HUDEP-2 (cell line): ENCODE data around the gene MIDN.
"Not testable (repeated sequence)": the region's sequence is repeated elsewhere in the genome, so short reads cannot be mapped to it uniquely, and the experiment has no call there.

Experiments
- DNase-seq, 76 experiments: peaks; one replicate each; lab custom pipeline; 2025; ENCODE audit not compliant: unreplicated experiment in 76 of 76; lab: John Stamatoyannopoulos, UW

MIDN gene

DNA sequence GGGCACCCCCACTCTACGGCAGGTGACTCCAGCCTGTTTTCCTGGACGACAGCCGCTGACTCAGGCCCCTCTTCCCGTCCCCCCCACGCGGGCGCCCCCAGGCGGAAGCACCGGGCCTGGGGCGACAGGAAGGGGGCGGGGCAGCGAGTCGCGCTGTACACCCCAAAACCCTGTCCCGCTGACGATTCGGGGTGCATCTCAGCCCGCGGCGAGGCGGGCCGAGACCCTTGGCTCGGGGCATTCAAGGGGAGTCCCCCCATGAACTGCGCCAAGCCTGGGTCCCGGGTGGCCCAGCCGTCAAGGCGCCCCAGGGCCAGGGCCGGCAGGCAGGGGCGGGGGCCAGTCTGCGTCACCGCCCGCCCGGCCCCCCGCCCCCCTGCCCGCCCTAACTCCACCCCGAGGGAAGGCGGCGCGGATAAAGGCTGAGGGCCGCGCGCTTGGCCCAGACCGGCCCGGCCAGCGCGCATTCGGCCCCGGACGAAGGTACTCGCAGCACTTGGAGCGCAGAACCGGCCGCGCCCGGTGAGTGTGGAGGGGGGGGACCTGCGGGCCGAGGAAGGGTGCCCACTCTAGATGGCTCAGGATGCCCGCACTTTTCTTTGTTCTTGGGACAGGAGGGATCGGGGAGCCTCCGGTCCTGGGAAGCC lies at the start of gene MIDN:
Gene MIDN, plus strand, starts transcription at position 445 of the 647 bp plus-strand sequence. CDS start 1,714 bp downstream, outside the sequence.
- peak in 63 of 76 experiments; percentile 39 to 95 (median 71) for DNase-seq

DNA sequence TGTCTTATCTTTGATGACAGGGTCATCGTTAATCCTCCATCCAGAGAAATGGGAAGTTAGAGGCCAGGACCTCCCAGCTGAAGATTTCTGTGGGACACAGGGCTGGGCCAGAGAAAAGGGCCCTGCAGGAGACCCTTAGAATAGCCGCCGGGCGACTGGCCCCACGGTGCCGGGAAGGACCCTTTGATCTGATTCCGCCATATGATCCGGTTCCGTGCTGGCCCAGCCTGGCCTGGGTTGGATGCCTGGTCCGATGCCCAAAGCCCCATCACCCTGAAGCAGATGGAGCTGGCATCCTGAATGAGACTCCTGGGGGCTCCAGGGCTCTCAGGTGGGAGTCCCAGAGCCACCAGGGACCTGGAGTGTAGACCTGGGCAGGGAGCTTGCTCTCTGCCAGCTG lies 48.9 kb upstream of the MIDN start:
- DNase-seq: no peak

DNA sequence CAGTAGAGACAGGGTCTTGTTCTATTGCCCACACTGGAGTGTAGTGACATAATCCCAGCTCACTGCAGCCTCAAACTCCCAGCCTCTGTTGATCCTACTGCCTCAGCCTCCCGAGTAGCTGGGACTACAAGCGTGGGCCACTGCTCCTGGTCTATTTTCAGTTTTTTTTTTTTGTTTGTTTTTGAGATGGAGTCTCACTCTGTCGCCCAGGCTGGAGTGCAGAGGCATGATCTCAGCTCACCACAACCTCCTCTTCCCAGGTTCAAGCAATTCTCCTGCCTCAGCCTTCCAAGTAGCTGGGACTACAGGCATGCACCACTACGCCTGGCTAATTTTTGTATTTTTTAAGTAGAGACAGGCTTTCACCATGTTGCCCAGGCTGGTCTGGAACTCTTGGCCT lies 47.8 kb upstream of the MIDN start:
- not testable (repeated sequence) for DNase-seq

DNA sequence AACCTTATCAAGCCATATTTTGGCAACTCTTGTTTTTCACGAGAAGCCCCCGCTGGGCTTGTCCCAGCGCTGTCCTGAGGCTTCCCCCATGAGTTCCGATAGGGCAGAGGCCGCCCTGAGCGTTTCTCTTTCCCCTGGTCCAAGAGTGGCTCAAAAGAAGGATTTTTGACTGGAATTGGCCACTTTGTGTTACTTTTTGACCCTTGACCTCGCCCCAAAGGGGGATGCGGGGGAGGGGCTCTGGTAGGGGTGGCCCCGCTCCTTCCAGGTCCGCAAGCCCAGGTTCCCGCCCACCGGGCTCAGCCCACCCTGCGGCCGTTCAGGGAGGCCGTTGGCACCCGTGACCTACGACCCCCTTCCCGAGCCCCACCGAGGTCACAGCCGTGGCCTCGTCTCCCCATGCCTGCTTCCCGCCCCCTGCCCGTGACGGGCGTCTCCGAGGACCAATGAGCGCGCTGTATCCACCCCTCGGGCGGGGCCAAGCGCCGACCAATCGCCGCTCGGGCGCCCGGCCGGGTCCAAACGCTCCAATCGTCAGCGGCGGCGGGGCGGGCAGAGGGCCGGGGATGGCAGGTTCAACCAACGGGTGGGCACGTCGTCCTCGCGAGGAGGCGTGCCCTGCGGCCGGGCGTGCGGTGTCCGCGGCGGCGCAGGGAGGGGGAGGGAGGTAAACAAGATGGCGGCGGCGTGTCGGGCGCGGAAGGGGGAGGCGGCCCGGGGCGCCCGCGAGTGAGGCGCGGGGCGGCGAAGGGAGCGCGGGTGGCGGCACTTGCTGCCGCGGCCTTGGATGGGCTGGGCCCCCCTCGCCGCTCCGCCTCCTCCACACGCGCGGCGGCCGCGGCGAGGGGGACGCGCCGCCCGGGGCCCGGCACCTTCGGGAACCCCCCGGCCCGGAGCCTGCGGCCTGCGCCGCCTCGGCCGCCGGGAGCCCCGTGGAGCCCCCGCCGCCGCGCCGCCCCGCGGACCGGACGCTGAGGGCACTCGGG lies 43.0 kb upstream of the MIDN start, which contains the start of gene STK11:
Gene STK11, plus strand, starts transcription at position 665 of the 986 bp plus-strand sequence. CDS start 1,136 bp downstream, outside the sequence.
- DNase-seq: peak in 75 of 76 experiments; percentile 90 to 100 (median 99)

DNA sequence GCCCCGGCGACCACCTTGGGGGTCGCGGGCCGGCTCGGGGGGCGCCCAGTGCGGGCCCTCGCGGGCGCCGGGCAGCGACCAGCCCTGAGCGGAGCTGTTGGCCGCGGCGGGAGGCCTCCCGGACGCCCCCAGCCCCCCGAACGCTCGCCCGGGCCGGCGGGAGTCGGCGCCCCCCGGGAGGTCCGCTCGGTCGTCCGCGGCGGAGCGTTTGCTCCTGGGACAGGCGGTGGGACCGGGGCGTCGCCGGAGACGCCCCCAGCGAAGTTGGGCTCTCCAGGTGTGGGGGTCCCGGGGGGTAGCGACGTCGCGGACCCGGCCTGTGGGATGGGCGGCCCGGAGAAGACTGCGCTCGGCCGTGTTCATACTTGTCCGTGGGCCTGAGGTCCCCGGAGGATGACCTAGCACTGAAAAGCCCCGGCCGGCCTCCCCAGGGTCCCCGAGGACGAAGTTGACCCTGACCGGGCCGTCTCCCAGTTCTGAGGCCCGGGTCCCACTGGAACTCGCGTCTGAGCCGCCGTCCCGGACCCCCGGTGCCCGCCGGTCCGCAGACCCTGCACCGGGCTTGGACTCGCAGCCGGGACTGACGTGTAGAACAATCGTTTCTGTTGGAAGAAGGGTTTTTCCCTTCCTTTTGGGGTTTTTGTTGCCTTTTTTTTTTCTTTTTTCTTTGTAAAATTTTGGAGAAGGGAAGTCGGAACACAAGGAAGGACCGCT lies 42.1 kb upstream of the MIDN start:
- peak in 6 of 76 experiments; percentile 18 to 61 (median 46) for DNase-seq

DNA sequence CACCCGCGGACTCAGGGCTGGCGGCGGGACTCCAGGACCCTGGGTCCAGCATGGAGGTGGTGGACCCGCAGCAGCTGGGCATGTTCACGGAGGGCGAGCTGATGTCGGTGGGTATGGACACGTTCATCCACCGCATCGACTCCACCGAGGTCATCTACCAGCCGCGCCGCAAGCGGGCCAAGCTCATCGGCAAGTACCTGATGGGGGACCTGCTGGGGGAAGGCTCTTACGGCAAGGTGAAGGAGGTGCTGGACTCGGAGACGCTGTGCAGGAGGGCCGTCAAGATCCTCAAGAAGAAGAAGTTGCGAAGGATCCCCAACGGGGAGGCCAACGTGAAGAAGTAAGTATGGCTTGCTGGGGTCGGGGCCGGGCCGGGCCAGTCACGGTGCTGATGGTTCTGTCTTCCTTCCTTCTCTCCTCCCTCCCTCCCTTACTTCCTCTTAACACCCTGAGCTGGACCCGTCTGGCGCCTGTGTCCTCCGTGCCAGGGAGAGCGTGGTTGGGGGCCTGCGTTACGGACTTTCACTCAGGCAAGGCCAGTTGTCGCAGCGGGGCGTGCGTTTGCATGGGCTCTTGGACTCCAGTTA lies 41.4 kb upstream of the MIDN start:
- peak in 6 of 76 experiments; percentile 41 to 89 (median 60) for DNase-seq

DNA sequence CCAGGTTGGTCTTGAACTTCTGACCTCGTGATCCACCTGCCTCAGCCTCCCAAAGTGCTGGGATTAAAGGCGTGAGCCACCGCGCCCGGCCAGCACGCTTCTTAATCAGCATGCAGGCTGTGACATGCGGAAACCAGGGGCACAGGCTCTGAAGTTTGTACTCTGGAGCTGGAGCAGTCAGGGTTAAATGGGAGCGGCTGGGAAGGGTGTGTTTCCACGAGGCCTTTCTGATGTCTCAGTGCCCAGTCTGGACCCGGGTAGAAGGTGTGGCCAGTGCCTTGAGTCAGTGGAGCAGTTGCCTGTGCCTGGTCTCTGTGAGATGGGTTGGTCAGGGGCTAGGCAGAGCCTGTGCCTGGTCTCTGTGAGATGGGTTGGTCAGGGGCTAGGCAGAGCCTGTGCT lies 39.6 kb upstream of the MIDN start:
- DNase-seq: peak in 54 of 76 experiments; percentile 25 to 78 (median 56)

DNA sequence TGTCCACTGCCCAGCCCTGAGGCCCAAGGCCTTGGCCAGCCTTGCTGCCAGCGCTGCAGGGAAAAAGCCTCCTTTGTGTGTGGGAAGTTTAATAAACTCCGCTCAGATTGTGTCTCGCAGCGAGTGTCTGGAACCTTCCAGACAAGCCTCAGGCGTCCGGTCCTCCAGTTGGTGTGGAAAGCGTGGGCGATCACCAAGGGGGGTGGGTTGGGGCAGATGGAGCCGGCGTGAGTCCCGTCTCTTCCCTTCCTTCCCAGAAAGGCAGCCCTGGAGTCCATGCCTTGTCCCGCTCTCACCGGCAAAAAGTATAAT lies 38.2 kb upstream of the MIDN start:
- no peak for DNase-seq

DNA sequence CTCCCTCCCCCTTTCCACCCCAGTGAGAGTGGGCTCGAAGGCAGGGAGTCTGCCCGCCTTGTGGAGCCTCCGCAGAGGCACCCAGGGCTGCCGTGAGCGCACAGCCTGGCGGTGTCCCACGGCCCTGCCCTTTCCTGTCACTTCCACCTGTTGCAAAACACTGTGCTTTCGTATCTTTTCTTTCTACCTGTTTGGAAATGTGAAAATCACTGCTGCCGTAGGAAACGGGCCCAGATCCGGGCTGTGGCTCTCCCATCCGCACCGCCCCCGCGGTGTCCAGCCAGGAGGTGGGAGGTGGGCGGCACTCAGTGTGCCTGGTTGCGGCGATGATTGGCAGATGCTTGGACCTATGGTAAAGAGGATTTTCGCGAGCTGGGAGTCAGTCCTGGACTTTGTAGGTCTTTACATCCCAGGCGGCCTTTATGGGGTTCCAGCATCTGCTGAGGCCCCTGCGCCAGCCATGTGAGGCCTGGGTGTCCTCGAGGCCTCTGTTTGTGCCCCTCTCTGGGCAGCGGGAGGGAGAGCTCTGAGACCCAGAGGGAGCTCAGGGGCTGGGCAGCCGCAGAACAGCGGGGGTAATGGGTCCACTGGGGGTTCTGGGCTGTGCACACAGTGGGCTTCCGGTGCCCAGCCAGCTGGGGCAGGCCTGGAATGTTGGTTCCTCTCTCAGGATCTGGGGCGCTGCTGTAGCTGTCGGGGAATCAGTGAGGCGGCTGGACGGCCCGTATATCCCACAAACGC lies 36.7 kb upstream of the MIDN start:
- DNase-seq: peak in 1 of 76 experiments; percentile 27

DNA sequence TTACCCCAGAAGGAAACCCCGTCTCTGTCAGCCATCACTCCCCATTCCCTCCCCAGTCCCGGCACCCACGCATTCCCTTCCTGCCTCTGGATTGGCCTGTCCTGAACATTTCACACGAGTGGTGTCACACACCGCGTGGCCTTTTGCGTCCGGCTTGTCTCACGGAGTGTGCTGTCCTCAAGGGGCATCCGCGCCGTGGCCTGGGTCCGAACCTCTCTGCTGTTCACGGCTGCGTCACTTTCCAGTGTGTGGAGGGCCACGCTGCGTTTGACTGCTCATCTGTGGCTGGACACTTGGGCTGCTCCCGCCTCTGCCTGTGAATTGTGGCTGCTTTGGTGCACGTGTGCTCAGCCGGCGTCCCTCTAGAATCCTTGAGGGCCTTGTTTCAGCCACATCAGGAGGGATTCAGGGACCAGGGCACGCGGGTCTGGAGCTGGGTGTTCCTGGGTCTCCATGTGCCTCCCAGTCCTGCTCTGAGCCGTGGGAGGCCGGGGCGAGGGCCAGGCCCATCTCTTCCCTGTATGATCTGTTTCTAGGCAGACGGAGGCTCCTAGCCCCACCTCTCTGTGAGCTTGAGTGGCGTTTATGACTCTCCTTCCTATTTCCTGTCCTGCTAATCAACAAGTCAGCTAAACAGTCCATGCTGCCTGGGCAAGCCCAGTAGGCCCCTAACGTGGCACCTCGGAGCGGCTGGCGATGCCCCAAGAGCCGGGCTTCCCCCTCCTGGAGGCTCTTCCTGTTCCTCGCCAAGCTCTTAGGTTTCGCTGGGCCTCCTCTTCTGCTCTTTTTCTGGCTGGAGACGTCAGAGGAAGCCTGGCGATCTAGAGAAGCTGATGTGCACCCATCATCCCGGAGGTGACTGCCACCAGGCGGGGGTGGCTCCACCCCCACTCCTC lies 34.7 kb upstream of the MIDN start:
- DNase-seq: peak in 48 of 76 experiments; percentile 21 to 72 (median 44)

DNA sequence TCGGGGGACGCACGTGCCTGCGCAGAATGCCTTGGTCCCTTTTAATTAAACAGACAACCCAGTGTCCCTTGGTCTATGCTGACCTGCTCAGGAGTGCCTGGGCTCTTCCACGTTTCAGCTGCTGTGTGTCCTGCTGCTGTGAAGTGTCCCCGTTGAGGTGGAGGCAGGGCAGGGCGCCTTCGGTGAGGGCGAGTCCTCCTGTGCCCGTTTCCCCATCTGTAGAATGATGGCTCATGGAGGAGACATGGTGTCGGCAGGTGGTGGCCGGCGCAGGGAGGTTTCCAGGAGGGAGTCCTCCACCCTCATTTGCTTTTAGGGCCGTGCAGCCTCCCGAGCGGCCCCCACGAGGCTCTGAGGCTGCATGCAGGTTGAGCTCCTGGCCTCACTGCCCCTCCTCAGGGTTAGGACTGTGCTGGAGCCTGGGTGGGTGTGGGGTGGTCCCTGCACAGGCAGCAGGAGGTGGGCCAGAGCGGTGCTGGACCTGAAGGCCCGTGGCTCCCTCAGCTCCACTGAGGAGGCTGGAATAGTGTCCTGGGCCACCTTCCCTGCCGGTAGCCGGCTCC lies 34.0 kb upstream of the MIDN start:
- DNase-seq: no peak

DNA sequence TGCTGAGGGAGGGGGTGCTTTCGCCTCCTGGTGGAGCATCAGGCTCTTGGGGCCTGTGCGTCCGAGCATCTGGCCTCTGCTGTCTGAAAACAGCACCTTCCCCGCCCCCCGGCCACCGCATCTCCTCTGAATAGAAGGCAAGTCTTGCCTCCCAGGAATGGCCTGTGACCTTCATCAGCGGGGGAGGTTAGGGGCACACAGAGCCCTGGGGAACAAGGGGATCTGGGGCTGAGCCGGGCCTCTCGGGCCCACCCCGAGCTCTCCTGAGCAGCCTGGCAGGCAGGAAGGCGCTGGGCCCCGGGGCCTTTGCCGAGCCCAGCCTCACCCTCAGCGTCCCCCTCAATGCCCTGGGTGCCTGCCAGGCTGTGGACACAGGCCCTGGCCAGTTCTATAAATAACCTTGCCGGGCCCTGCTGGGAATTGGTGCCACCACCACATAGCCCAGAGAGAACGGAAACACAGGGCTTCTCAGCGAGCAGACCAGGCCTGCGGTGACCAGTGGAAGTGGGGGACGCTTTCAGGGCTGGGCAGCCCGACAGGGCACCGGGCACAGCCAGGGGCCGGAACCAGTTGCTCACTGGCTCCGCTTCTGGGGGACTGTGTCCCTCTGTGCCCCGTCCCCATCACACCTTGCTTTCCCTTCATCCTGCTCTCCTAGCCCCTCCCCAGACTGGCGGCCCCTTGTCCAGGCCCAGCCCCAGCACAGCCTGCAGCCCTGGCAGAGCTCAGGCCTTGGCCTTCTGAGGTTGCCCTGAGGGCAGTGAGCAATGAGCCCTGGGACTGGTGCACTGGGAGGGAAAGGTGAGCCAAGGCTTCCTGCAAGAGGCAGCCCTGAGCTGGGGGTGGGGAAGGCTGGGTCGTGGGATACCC lies 33.3 kb upstream of the MIDN start:
- DNase-seq: no peak

DNA sequence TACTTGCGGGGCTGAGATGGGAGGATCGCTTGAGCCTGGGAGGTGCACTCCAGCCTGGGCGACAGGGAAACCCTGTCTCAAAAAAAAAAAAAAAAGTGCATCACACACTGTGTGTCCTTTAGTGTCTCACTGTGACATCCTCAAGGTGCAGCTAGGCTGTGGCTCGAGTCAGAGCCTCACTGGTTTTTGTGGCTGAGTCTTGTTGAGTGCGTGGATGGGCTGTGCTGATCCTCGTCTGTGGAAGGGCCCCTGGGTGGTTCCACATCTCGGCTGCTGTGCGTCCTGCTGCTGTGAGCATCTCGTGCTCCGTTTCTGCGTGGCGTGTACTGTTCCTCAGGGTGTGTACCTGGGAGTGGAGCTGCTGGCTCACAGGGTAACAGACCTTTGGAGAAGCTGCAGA lies 31.6 kb upstream of the MIDN start:
- no peak for DNase-seq

DNA sequence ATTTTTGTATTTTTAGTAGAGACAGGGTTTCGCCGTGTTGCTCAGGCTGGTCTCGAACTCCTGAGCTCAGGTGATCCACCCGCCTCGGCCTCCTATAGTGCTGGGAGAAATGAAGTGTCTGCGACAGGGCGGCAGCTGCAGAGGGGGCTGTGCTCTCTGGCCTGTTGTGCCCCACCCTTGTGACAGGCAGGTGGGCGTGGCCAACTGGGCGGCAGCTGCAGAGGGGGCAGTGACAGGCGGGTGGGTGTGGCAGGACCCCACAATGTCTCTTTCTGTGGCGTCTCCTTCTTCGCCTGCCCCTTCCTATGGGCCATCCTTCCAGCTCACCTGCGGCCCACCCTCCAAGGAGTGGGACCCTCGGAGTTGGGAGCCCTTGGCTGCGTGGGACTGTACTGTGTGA lies 31.0 kb upstream of the MIDN start:
- peak in 38 of 76 experiments; percentile 17 to 64 (median 35) for DNase-seq

DNA sequence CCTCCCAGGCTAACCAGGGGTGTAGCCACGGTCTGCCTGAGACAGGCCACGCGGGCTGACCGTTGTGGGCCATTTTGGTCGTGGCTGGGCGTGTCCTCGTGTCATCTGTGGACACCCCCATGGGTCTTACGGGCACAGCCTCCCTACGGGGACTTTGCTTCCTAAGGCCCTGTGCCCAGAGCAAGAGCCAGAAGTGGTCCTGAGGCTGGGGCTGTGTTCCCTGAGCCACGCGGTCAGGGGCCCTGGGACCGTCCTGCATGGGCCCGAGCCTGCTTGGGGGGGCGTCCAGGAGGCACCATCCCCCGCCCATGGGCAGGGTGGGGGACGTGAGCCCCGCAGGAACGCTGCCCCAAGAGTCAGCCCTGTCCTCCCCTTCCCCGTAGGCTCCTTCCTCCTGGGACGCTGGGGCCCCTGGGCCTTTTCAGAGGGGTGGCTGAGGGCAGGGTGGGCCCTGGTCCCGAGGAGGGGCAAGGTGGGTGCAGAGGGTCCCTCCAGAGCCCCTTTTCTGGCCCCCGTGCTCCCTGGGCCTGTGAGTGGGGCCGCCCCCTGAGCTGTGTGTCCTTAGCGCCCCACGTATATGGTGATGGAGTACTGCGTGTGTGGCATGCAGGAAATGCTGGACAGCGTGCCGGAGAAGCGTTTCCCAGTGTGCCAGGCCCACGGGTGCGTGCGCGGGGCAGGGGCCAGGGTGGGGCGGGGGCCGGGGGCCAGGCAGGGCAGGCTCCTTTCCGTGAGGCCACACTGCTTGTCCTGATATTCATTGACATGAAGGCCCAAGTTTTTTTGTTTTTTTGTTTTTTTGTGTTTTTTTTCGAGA lies 29.4 kb upstream of the MIDN start:
- no peak for DNase-seq

DNA sequence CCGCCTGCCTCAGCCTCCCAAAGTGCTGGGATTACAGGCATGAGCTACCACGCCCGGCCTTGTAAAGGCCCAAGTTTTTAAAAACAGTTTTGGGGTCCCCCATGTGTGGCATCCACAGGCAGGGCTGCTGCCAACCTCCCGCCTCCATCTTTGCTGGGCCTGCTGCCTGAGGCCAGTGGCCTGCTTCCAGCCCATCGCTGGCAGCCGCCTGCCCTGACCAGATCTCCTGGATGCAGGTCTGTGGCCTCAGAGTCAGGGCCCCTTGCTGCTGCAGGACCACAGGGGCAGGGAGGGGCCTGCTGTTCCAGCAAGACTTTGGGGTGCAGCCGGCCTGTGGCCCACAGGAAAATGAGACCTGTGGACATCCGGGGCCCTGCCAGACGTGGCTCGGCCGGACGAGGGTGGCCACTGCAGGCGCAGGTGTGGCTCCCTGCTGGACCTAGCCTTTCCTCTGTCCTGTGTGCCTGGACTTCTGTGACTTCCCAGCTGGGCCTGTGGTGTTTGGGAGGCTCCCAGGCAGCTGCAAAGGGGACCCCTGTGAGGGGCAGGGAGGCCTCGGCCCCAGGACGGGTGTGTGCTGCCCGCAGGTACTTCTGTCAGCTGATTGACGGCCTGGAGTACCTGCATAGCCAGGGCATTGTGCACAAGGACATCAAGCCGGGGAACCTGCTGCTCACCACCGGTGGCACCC lies 28.5 kb upstream of the MIDN start:
- DNase-seq: no peak
